ENCODE measurements around the gene PRKCB. TPM values are rescaled to one million over a fixed set of nuclear protein-coding genes. Genes with fewer than 3 reads are reported as not detected.

Gene PRKCB
- total RNA-seq, 4 donors from 2014 or later: 0.51 to 1.3 (median 1.1) TPM

GRCh38 chr16:24049113-24049512 is 213.3 kb downstream of the PRKCB start:
- no peak for ATAC-seq
- DNase-seq: no peak
- in situ Hi-C loops (cut with MboI; ENCODE audit: low sequenced_read_pairs in 4 of 4) (loop anchor here in 2 of 4 donors (10.0 to 25.0 kb wide), 2 partner anchors 412 to 456 kb away; partner anchors contain the start of genes DCTN5 (in 1 of the 2) and PALB2 (in 1 of the 2)), intact Hi-C loops (cut with DNase I; ENCODE audit: low total_unique reads) (loop anchor here (10.0 kb wide), 1 partner anchor 456 kb away; no protein-coding TSS in a partner anchor)
- Histone ChIP-seq H3K27me3 (no peaks in the 10 kb centered on the region), H3K9me3 (no peaks in the 10 kb centered on the region), H3K4me3 (no peak overlapping the region), H3K4me1 (no peaks in the 10 kb centered on the region), H3K36me3 (no peaks in the 10 kb centered on the region), H3K27ac (no peak overlapping the region)
- TF ChIP-seq CTCF (IDR thresholded peaks at IDR 0.05 in 4 of 5, conservative IDR thresholded peaks at IDR 0.05 in 1 of 5): no peak
- TF ChIP-seq POLR2A (IDR thresholded peaks at IDR 0.05): no peak

GRCh38 chr16:24051125-24051524 is 215.3 kb downstream of the PRKCB start:
- ATAC-seq: no peak
- Histone ChIP-seq H3K4me3 (no peak overlapping the region), H3K27me3 (peaks cover 0 to 7% (median 0%) of the 10 kb centered on the region in 3 donors), H3K9me3 (no peaks in the 10 kb centered on the region), H3K27ac (no peak overlapping the region), H3K36me3 (no peaks in the 10 kb centered on the region), H3K4me1 (no peaks in the 10 kb centered on the region)
- intact Hi-C loops (cut with DNase I; ENCODE audit: low total_unique reads): no loop called here
- DNase-seq: no peak
- in situ Hi-C loops (cut with MboI; ENCODE audit: low sequenced_read_pairs in 4 of 4): no loop called here
- TF ChIP-seq POLR2A (IDR thresholded peaks at IDR 0.05) (no peak), CTCF (IDR thresholded peaks at IDR 0.05 in 4 of 5, conservative IDR thresholded peaks at IDR 0.05 in 1 of 5) (no peak)

GRCh38 chr16:24052329-24053098 is 216.7 kb downstream of the PRKCB start:
- intact Hi-C loops (cut with DNase I; ENCODE audit: low total_unique reads) (no loop called here), in situ Hi-C loops (cut with MboI; ENCODE audit: low sequenced_read_pairs in 4 of 4) (no loop called here)
- TF ChIP-seq POLR2A (IDR thresholded peaks at IDR 0.05) (no peak), CTCF (IDR thresholded peaks at IDR 0.05 in 4 of 5, conservative IDR thresholded peaks at IDR 0.05 in 1 of 5) (no peak)
- Histone ChIP-seq H3K27ac (no peak overlapping the region), H3K9me3 (no peaks in the 10 kb centered on the region), H3K4me1 (no peaks in the 10 kb centered on the region), H3K4me3 (no peak overlapping the region), H3K27me3 (peaks cover 0 to 7% (median 0%) of the 10 kb centered on the region in 3 donors), H3K36me3 (no peaks in the 10 kb centered on the region)
- ATAC-seq (no peak), DNase-seq (no peak)

GRCh38 chr16:24053099-24053946 is 217.5 kb downstream of the PRKCB start:
- Histone ChIP-seq H3K27ac (no peak overlapping the region), H3K27me3 (peaks cover 0 to 7% (median 0%) of the 10 kb centered on the region in 3 donors), H3K9me3 (no peaks in the 10 kb centered on the region), H3K36me3 (no peaks in the 10 kb centered on the region), H3K4me3 (no peak overlapping the region), H3K4me1 (no peaks in the 10 kb centered on the region)
- intact Hi-C loops (cut with DNase I; ENCODE audit: low total_unique reads) (no loop called here), in situ Hi-C loops (cut with MboI; ENCODE audit: low sequenced_read_pairs in 4 of 4) (no loop called here)
- DNase-seq (no peak), ATAC-seq (no peak)
- no peak for TF ChIP-seq CTCF (IDR thresholded peaks at IDR 0.05 in 4 of 5, conservative IDR thresholded peaks at IDR 0.05 in 1 of 5)
- no peak for TF ChIP-seq POLR2A (IDR thresholded peaks at IDR 0.05)

Data from gastrocnemius medialis (tissue), 4 donors.